ENCODE measurements around the gene HSD17B1.
A peak's percentile ranks its signal among the peaks of the same experiment; 100 is the strongest.

The HSD17B1 gene

DNA sequence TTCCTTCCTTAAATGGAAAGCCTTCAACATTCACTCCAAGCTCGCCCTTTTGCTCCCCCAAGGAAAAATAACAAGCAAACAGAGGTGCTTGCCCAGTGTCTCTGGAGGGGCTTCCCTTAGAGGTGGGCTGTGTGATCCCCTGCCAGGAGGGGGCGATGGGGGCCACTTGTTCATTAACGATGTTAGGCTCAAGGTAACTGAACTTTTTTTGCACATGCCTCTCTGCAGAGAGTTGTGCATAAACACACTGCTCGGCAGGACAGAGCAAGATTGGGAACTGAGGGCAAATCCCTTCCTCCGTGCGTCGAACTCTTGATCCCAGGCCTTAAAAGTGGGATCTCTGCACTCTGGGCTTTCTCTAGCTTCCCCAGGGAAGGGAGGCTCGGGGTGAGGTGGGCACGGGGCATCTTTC lies 32.2 kb upstream of the HSD17B1 start:
- Histone ChIP-seq H3K9me3 (ENCODE audit: low read length) (no peaks in the 10 kb centered on the region), H3K79me2 (ENCODE audit: insufficient read depth, low read length) (no peaks in the 10 kb centered on the region), H4K20me1 (ENCODE audit: insufficient read depth, low read length) (no peaks in the 10 kb centered on the region), H3K4me3 (ENCODE audit: low read depth, low read length, poor library complexity, severe bottlenecking) (no peak overlapping the region), H3F3A (ENCODE audit: insufficient read depth, low read length) (no peaks in the 10 kb centered on the region; the same call in 1 of the 2 replicates), H3K27ac (ENCODE audit: low read depth, low read length, poor library complexity, severe bottlenecking) (no peak overlapping the region), H3K27me3 (ENCODE audit: insufficient read depth, low read length) (no peaks in the 10 kb centered on the region), H3K36me3 (ENCODE audit: insufficient read depth, low read length) (peaks cover 10% of the 10 kb centered on the region; the same call in 1 of the 2 replicates), H3K9ac (ENCODE audit: low read length) (no peak overlapping the region), H3K9me2 (ENCODE audit: low read depth, low read length) (no peaks in the 10 kb centered on the region), H3K4me2 (ENCODE audit: low read length) (no peak overlapping the region), H2AFZ (ENCODE audit: low read length) (no peak overlapping the region), H3K4me1 (ENCODE audit: insufficient read depth, low read length, severe bottlenecking) (no peaks in the 10 kb centered on the region)
- TF ChIP-seq, protein P1, sequence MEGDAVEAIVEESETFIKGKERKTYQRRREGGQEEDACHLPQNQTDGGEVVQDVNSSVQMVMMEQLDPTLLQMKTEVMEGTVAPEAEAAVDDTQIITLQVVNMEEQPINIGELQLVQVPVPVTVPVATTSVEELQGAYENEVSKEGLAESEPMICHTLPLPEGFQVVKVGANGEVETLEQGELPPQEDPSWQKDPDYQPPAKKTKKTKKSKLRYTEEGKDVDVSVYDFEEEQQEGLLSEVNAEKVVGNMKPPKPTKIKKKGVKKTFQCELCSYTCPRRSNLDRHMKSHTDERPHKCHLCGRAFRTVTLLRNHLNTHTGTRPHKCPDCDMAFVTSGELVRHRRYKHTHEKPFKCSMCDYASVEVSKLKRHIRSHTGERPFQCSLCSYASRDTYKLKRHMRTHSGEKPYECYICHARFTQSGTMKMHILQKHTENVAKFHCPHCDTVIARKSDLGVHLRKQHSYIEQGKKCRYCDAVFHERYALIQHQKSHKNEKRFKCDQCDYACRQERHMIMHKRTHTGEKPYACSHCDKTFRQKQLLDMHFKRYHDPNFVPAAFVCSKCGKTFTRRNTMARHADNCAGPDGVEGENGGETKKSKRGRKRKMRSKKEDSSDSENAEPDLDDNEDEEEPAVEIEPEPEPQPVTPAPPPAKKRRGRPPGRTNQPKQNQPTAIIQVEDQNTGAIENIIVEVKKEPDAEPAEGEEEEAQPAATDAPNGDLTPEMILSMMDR (IDR thresholded peaks at IDR 0.05; ENCODE audit: low read length): peak; percentile 66
- no peak for TF ChIP-seq EZH2 (IDR thresholded peaks at IDR 0.05; ENCODE audit: borderline replicate concordance, low read length)

DNA sequence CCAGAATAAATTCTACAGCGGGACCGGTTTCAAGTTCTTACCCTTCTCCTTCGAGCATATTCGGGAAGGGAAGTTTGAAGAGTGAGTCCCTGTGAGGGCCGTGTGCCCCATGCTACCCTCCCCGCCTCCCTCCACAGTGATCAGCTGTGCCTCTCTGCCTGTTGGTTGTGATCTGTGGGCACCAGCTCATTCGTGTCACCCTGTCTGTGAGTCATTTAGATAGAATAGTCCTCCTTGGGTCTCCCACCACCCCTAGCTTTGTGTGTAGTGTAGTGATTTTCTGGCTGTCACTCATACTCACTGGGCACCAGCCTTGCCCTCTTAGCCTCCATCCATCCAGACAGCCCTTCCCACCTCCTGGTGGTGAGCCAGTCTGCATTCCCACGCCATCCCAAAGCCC lies 31.7 kb upstream of the HSD17B1 start:
- Histone ChIP-seq H3K4me2 (ENCODE audit: low read length) (no peak overlapping the region), H3F3A (ENCODE audit: insufficient read depth, low read length) (no peaks in the 10 kb centered on the region), H3K9me3 (ENCODE audit: low read length) (no peaks in the 10 kb centered on the region), H3K9ac (ENCODE audit: low read length) (no peak overlapping the region), H3K4me3 (ENCODE audit: low read depth, low read length, poor library complexity, severe bottlenecking) (no peak overlapping the region), H3K36me3 (ENCODE audit: insufficient read depth, low read length) (peaks cover 10% of the 10 kb centered on the region; the same call in 1 of the 2 replicates), H3K9me2 (ENCODE audit: low read depth, low read length) (no peaks in the 10 kb centered on the region), H3K79me2 (ENCODE audit: insufficient read depth, low read length) (no peaks in the 10 kb centered on the region), H4K20me1 (ENCODE audit: insufficient read depth, low read length) (no peaks in the 10 kb centered on the region), H3K4me1 (ENCODE audit: insufficient read depth, low read length, severe bottlenecking) (no peaks in the 10 kb centered on the region), H3K27me3 (ENCODE audit: insufficient read depth, low read length) (no peaks in the 10 kb centered on the region), H2AFZ (ENCODE audit: low read length) (no peak overlapping the region), H3K27ac (ENCODE audit: low read depth, low read length, poor library complexity, severe bottlenecking) (no peak overlapping the region)
- no peak for TF ChIP-seq EZH2 (IDR thresholded peaks at IDR 0.05; ENCODE audit: borderline replicate concordance, low read length)
- TF ChIP-seq, protein P1 (IDR thresholded peaks at IDR 0.05; ENCODE audit: low read length): no peak

DNA sequence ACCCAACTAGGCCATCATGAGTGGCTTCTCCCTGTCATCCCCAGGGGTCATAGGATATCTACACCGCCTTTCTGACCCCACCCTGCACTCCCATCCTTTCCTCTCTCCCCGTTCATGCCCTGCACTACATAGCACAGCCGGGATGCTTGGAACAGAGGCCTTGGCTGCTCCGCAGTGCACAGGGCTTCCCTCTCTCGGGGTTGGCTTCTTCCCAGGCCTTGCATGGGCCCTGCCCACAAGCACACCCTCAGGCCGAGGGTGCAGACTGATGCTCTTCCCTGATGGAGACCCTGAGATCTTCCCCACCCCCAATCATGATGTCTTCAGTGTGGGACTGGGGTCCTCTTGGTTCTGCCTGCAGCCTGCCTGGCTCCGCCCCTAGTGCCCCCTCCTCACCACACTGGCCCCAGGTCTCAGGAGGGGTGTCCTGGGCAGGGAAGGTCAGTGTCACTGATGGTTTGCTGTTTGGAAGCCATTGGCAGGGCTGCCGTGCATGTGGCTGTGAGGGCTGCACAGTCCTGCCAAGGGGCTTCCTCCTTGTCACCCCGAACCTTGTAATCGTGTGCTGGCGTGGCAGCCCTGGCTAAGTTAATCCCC lies 31.0 kb upstream of the HSD17B1 start:
- Histone ChIP-seq H3K9ac (ENCODE audit: low read length) (no peak overlapping the region), H3K4me3 (ENCODE audit: low read depth, low read length, poor library complexity, severe bottlenecking) (no peak overlapping the region), H3K36me3 (ENCODE audit: insufficient read depth, low read length) (peaks cover 10% of the 10 kb centered on the region; the same call in 1 of the 2 replicates), H4K20me1 (ENCODE audit: insufficient read depth, low read length) (no peaks in the 10 kb centered on the region), H3K9me2 (ENCODE audit: low read depth, low read length) (no peaks in the 10 kb centered on the region), H2AFZ (ENCODE audit: low read length) (no peak overlapping the region), H3K9me3 (ENCODE audit: low read length) (no peaks in the 10 kb centered on the region), H3K4me2 (ENCODE audit: low read length) (no peak overlapping the region), H3F3A (ENCODE audit: insufficient read depth, low read length) (no peaks in the 10 kb centered on the region), H3K27me3 (ENCODE audit: insufficient read depth, low read length) (no peaks in the 10 kb centered on the region), H3K79me2 (ENCODE audit: insufficient read depth, low read length) (no peaks in the 10 kb centered on the region), H3K27ac (ENCODE audit: low read depth, low read length, poor library complexity, severe bottlenecking) (no peak overlapping the region), H3K4me1 (ENCODE audit: insufficient read depth, low read length, severe bottlenecking) (no peaks in the 10 kb centered on the region)
- TF ChIP-seq, protein P1 (IDR thresholded peaks at IDR 0.05; ENCODE audit: low read length): no peak
- TF ChIP-seq EZH2 (IDR thresholded peaks at IDR 0.05; ENCODE audit: borderline replicate concordance, low read length): no peak
